ENCODE results near the gene TAB2. TPM values are rescaled to one million over a fixed set of nuclear protein-coding genes. Genes with fewer than 3 reads are reported as not detected.

TAB2 gene
- total RNA-seq, 1 experiment from 2014 or later: 52.2 TPM

DNA sequence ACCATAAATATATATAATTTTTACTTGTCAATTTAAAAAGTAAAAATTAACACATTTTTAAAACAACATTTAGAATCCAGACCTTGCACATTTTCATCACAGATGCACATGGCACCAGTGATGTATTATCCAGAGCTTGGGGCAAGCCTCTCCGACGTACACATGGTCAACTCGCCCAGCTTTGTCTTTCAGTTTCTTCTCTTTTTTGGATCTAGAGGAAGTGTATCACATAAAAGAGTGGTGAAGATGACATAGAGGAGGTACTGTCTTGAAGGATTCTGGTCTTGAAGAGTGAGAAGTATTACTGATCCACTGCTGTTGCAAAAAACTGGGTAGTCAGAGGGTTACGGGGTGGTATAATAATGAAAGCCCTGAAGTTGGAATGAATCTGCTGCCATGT lies 46.9 kb upstream of the TAB2 start:
- ChIA-PET POLR2A (ENCODE audit: low non-redundant PET) (no interaction called here), CTCF (no interaction called here)
- no peak overlapping the region for H3K27ac ChIP-seq (ENCODE audit: low read depth, low read length, poor library complexity, severe bottlenecking)
- H3K4me1 ChIP-seq (ENCODE audit: insufficient read depth, low read length, poor library complexity, severe bottlenecking): no peaks in the 10 kb centered on the region
- no peaks in the 10 kb centered on the region for H3K9me3 ChIP-seq (ENCODE audit: low read depth, low read length, poor library complexity, severe bottlenecking)
- peaks cover 3% of the 10 kb centered on the region for H3K27me3 ChIP-seq (replicated peaks; ENCODE audit: insufficient read depth, low read depth, low read length, poor library complexity)
- no peaks in the 10 kb centered on the region for H3K36me3 ChIP-seq (ENCODE audit: insufficient read depth, low read length, poor library complexity, severe bottlenecking)
- no peak for TF ChIP-seq EZH2 (IDR thresholded peaks at IDR 0.05; ENCODE audit: borderline replicate concordance, low read depth, low read length, poor library complexity, severe bottlenecking)
- TF ChIP-seq, protein P1, sequence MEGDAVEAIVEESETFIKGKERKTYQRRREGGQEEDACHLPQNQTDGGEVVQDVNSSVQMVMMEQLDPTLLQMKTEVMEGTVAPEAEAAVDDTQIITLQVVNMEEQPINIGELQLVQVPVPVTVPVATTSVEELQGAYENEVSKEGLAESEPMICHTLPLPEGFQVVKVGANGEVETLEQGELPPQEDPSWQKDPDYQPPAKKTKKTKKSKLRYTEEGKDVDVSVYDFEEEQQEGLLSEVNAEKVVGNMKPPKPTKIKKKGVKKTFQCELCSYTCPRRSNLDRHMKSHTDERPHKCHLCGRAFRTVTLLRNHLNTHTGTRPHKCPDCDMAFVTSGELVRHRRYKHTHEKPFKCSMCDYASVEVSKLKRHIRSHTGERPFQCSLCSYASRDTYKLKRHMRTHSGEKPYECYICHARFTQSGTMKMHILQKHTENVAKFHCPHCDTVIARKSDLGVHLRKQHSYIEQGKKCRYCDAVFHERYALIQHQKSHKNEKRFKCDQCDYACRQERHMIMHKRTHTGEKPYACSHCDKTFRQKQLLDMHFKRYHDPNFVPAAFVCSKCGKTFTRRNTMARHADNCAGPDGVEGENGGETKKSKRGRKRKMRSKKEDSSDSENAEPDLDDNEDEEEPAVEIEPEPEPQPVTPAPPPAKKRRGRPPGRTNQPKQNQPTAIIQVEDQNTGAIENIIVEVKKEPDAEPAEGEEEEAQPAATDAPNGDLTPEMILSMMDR (conservative IDR thresholded peaks at IDR 0.05; ENCODE audit: low read depth, low read length): no peak
- intact Hi-C loops (cut with micrococcal nuclease; ENCODE audit: unreplicated experiment): no loop called here
- no peak for DNase-seq (ENCODE audit: low spot score)
- BruUV-seq (replicated peaks): no TSS peak
- no peak overlapping the region for H3K4me3 ChIP-seq (ENCODE audit: low read depth, low read length, poor library complexity, severe bottlenecking)

DNA sequence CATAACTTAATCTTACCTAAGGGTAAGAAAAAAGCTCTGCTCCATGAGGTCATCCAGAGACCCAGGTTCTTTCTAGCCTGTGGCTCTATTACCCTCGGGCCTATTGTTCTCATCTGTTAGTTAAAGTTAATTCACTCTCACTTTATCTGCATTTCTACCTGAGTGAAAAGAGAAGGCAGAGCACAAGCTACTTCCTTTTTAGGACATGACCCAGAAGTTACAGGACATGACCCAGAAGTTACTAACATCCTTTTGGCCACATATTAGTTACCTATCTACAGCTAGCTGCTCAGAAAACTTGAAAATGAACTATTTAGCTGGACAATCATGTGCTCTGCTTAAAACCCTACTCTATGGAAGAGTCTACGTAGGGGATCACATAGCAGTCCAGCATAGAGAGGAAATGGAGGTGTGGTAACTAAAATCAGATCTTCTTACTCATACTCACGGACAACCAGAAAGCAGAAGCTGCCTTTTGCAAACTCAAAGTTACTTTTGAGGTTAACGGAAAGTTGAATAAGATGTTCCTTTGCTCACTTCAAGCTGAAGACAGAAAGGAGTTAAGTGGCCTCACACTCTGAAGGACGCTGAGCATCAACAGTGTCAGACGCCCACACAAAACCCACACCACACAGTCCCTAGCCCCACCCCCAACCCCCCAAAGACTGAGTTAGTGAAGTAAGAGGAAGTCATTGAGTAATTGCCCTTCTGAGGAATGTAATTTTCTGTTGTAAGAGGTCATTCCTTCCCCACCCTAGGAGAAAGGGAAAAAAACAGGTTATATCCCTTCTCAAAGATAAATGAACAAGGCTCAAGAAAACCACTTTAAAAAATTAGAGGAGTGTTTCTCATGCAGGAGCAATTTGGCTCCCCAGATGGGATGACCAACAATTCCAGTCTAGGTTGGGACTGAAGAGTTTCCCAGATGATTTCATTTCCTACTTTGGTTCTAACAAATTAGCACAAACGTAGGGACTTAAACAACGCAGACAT lies 45.9 kb upstream of the TAB2 start:
- Histone ChIP-seq H3K4me1 (ENCODE audit: insufficient read depth, low read length, poor library complexity, severe bottlenecking) (no peaks in the 10 kb centered on the region), H3K9me3 (ENCODE audit: low read depth, low read length, poor library complexity, severe bottlenecking) (no peaks in the 10 kb centered on the region), H3K27me3 (replicated peaks; ENCODE audit: insufficient read depth, low read depth, low read length, poor library complexity) (no peaks in the 10 kb centered on the region), H3K4me3 (ENCODE audit: low read depth, low read length, poor library complexity, severe bottlenecking) (no peak overlapping the region), H3K36me3 (ENCODE audit: insufficient read depth, low read length, poor library complexity, severe bottlenecking) (no peaks in the 10 kb centered on the region), H3K27ac (ENCODE audit: low read depth, low read length, poor library complexity, severe bottlenecking) (no peak overlapping the region)
- TF ChIP-seq EZH2 (IDR thresholded peaks at IDR 0.05; ENCODE audit: borderline replicate concordance, low read depth, low read length, poor library complexity, severe bottlenecking): no peak
- TF ChIP-seq, protein P1 (conservative IDR thresholded peaks at IDR 0.05; ENCODE audit: low read depth, low read length): no peak
- ChIA-PET CTCF (no interaction called here), POLR2A (ENCODE audit: low non-redundant PET) (interaction anchor here (0.7 kb wide), 1 partner anchor 210 kb away, joined by 3 read pairs; no protein-coding TSS in a partner anchor)
- intact Hi-C loops (cut with micrococcal nuclease; ENCODE audit: unreplicated experiment): no loop called here
- BruUV-seq (replicated peaks): no TSS peak
- DNase-seq (ENCODE audit: low spot score): no peak

DNA sequence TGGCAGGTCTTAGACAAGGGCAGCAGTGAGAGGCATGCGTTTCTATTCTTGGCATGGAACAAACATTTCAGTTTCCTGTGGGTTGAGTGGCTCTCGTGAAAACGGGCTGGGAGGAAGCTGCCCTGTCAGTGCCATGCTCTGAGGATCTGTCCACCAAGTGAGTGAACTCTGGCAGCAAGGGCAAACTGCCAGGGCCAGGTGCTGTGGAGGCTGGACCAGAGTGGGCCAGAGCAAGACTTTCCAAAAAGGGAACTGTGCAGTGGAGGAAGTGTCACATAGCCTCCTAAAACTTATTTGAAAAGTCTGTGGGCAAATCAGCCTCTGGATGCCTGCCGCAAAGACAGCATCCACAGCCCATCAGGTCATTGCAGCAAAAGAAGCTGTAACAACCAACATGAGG lies 44.2 kb upstream of the TAB2 start:
- POLR2A ChIA-PET (ENCODE audit: low non-redundant PET): interaction anchor here (0.6 kb wide), 1 partner anchor 21 kb away, joined by 3 read pairs; no protein-coding TSS in a partner anchor
- H3K27ac ChIP-seq (ENCODE audit: low read depth, low read length, poor library complexity, severe bottlenecking): no peak overlapping the region
- BruUV-seq (replicated peaks): no TSS peak

More for the DNA sequence above, 44.2 kb upstream of the TAB2 start:
- intact Hi-C loops (cut with micrococcal nuclease; ENCODE audit: unreplicated experiment): no loop called here
- no peak for TF ChIP-seq EZH2 (IDR thresholded peaks at IDR 0.05; ENCODE audit: borderline replicate concordance, low read depth, low read length, poor library complexity, severe bottlenecking)
- TF ChIP-seq, protein P1 (conservative IDR thresholded peaks at IDR 0.05; ENCODE audit: low read depth, low read length): no peak
- no peaks in the 10 kb centered on the region for H3K4me1 ChIP-seq (ENCODE audit: insufficient read depth, low read length, poor library complexity, severe bottlenecking)
- H3K27me3 ChIP-seq (replicated peaks; ENCODE audit: insufficient read depth, low read depth, low read length, poor library complexity): peaks cover 9% of the 10 kb centered on the region
- no peaks in the 10 kb centered on the region for H3K9me3 ChIP-seq (ENCODE audit: low read depth, low read length, poor library complexity, severe bottlenecking)
- CTCF ChIA-PET: no interaction called here
- no peak for DNase-seq (ENCODE audit: low spot score)
- no peaks in the 10 kb centered on the region for H3K36me3 ChIP-seq (ENCODE audit: insufficient read depth, low read length, poor library complexity, severe bottlenecking)
- H3K4me3 ChIP-seq (ENCODE audit: low read depth, low read length, poor library complexity, severe bottlenecking): no peak overlapping the region

Data from A673 (cell line).